MCF 10A (cell line): ENCODE results near the gene TMEM229A. TPM values are rescaled to one million over a fixed set of nuclear protein-coding genes. Genes with fewer than 3 reads are reported as not detected.

Experiments used
- BruUV-seq: library from RNA; stranded (reverse); fragments of 400-500 nt; replicated peaks from 2 replicates; lab custom pipeline; 2021; lab: Mats Ljungman, UMichigan
- CTCF ChIA-PET: fragments of 300-600 bp; sonication (Branson Sonifier 250); formaldehyde crosslinking; extraction: SDS; loops from one replicate; lab custom pipeline; 2021; ENCODE audit warnings: antibody characterized with exemption, inconsistent platforms; lab: Yijun Ruan, JAX
- POLR2A ChIA-PET: fragments of 300-600, 350-650 bp; sonication (Branson Sonifier 250); formaldehyde crosslinking; extraction: SDS; loops from one replicate; lab custom pipeline; 2020; ENCODE audit warnings: antibody characterized with exemption, inconsistent platforms; lab: Yijun Ruan, JAX
- DNase-seq: peaks from one replicate; pipeline ENCODE4 v3.0.0-alpha.2; 2018; ENCODE audit not compliant: unreplicated experiment
- H3K27ac Mint-ChIP-seq: one replicate; pipeline ENCODE4 v1.8.0; 2022; ENCODE audit warnings: mild to moderate bottlenecking, low read depth, mixed read lengths; ENCODE audit not compliant: unreplicated experiment
- H3K27me3 Mint-ChIP-seq: one replicate; pipeline ENCODE4 v1.8.0; 2022; ENCODE audit warnings: mixed read lengths; ENCODE audit not compliant: insufficient read depth, unreplicated experiment
- H3K36me3 Mint-ChIP-seq: one replicate; pipeline ENCODE4 v1.8.0; 2022; ENCODE audit warnings: mild to moderate bottlenecking, moderate library complexity, mixed read lengths; ENCODE audit not compliant: insufficient read depth, unreplicated experiment
- H3K4me1 Mint-ChIP-seq: one replicate; pipeline ENCODE4 v1.8.0; 2022; ENCODE audit warnings: mixed read lengths; ENCODE audit not compliant: insufficient read depth, unreplicated experiment
- H3K4me3 Mint-ChIP-seq: one replicate; pipeline ENCODE4 v1.8.0; 2022; ENCODE audit warnings: mild to moderate bottlenecking, moderate library complexity, mixed read lengths; ENCODE audit not compliant: unreplicated experiment
- H3K9me3 Mint-ChIP-seq: one replicate; pipeline ENCODE4 v1.8.0; 2022; ENCODE audit warnings: mixed read lengths; ENCODE audit not compliant: unreplicated experiment
- CTCF ChIP-seq: fragments of 200-600 bp; IDR thresholded peaks from one replicate; pipeline ENCODE4 v1.8.0; 2022; ENCODE audit warnings: antibody characterized with exemption, mild to moderate bottlenecking; ENCODE audit not compliant: unreplicated experiment
- intact Hi-C: fragments of 100-400 bp; cut with micrococcal nuclease; formaldehyde crosslinking; loops from 2 replicates; pipeline ENCODE4 v1.14.1; 2022
- total RNA-seq: library from RNA; stranded (reverse); gene quantifications from 2 replicates; pipeline ENCODE4 v1.2.3, GENCODE V29; 2022

The TMEM229A gene
- total RNA-seq, 1 experiment from 2014 or later, result not detected

- intact Hi-C loops, result no loop called here
- no peaks in the 10 kb centered on the region for H3K9me3 Mint-ChIP-seq
- ChIA-PET POLR2A (interaction anchor here (0.6 kb wide), 1 partner anchor 230 kb away, joined by 5 read pairs; no protein-coding TSS in a partner anchor), CTCF (no interaction called here)
- no TSS peak for BruUV-seq
- H3K36me3 Mint-ChIP-seq, result no peaks in the 10 kb centered on the region
- peaks cover 18% of the 10 kb centered on the region for H3K4me1 Mint-ChIP-seq
- H3K27me3 Mint-ChIP-seq, result no peaks in the 10 kb centered on the region
- peak overlapping the region; percentile 63 for H3K27ac Mint-ChIP-seq
- no peak overlapping the region for H3K4me3 Mint-ChIP-seq
- no peak for DNase-seq
- no peak for TF ChIP-seq CTCF
These were observed 41.1 kb upstream of the TMEM229A start for GRCh38 chr7:124074007-124074406.

GRCh38 chr7:124073310-124073645, 40.4 kb upstream of the TMEM229A start:
- Mint-ChIP-seq H3K9me3 (no peaks in the 10 kb centered on the region), H3K4me1 (peaks cover 18% of the 10 kb centered on the region), H3K27me3 (no peaks in the 10 kb centered on the region), H3K4me3 (no peak overlapping the region), H3K36me3 (no peaks in the 10 kb centered on the region), H3K27ac (no peak overlapping the region)
- no peak for TF ChIP-seq CTCF
- ChIA-PET CTCF (interaction anchor here (1.0 kb wide), 1 partner anchor 26 kb away, joined by 5 read pairs; no protein-coding TSS in a partner anchor), POLR2A (interaction anchor here (2.2 kb wide), 1 partner anchor 11 kb away, joined by 13 read pairs; no protein-coding TSS in a partner anchor)
- DNase-seq, result no peak
- intact Hi-C loops, result no loop called here
- no TSS peak for BruUV-seq

- peak; percentile 87 for DNase-seq
- Mint-ChIP-seq H3K27me3 (no peaks in the 10 kb centered on the region), H3K4me1 (peaks cover 18% of the 10 kb centered on the region), H3K4me3 (no peak overlapping the region), H3K27ac (no peak overlapping the region), H3K36me3 (no peaks in the 10 kb centered on the region), H3K9me3 (no peaks in the 10 kb centered on the region)
- no peak for TF ChIP-seq CTCF
- POLR2A ChIA-PET, result interaction anchor here (0.6 to 2.2 kb wide), 3 partner anchors 9 to 97 kb away, joined by 3 to 13 read pairs (median 3); no protein-coding TSS in a partner anchor
- BruUV-seq, result no TSS peak
- intact Hi-C loops, result no loop called here
- CTCF ChIA-PET, result interaction anchor here (1.0 kb wide), 1 partner anchor 26 kb away, joined by 5 read pairs; no protein-coding TSS in a partner anchor
These were observed 39.9 kb upstream of the TMEM229A start for GRCh38 chr7:124072603-124073309.

- intact Hi-C loops, result no loop called here
These were observed 39.0 kb upstream of the TMEM229A start for GRCh38 chr7:124071843-124072242.

More at GRCh38 chr7:124071843-124072242, 39.0 kb upstream of the TMEM229A start:
- Mint-ChIP-seq H3K4me1 (peaks cover 18% of the 10 kb centered on the region), H3K36me3 (no peaks in the 10 kb centered on the region), H3K9me3 (no peaks in the 10 kb centered on the region), H3K4me3 (no peak overlapping the region), H3K27me3 (no peaks in the 10 kb centered on the region), H3K27ac (no peak overlapping the region)
- BruUV-seq, result no TSS peak
- ChIA-PET CTCF (interaction anchor here (1.5 kb wide), 1 partner anchor 713 kb away, joined by 4 read pairs; no protein-coding TSS in a partner anchor), POLR2A (interaction anchor here (1.0 to 2.2 kb wide), 2 partner anchors 13 to 17 kb away, joined by 3 to 13 read pairs; no protein-coding TSS in a partner anchor)
- TF ChIP-seq CTCF, result no peak
- peak; percentile 73 for DNase-seq
